ENCODE results near the gene ATP10A. TPM values are rescaled to one million over a fixed set of nuclear protein-coding genes. Genes with fewer than 3 reads are reported as not detected.

Gene ATP10A
- total RNA-seq, 1 donor = 1.3 TPM

DNA sequence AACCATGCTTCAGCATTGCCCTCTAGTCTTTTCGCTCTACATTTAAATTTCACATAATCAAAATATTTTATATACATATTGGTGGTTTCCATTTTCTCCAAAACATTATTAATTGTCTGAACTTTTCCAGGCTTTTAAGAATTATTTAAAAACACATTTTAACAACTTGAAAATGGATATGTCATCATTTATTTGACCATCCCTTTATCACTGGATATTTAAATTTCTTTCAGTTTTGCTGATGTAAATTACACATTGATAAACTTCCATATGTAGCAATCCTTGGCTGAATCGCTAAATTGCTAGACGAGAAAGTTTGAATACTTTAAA lies 146.0 kb downstream of the ATP10A start:
- DNase-seq (ENCODE audit: low read depth) = no peak
- no peak overlapping the region for H3K4me3 ChIP-seq (ENCODE audit: low read depth, low read length)
- TF ChIP-seq CTCF (IDR thresholded peaks at IDR 0.05; ENCODE audit: insufficient read depth, low read depth, low read length) = no peak

- no peak for DNase-seq (ENCODE audit: low read depth)
- no peak for TF ChIP-seq CTCF (IDR thresholded peaks at IDR 0.05; ENCODE audit: insufficient read depth, low read depth, low read length)
- H3K4me3 ChIP-seq (ENCODE audit: low read depth, low read length) = no peak overlapping the region
Measured at GRCh38 chr15:25716414-25717126, 146.6 kb downstream of the ATP10A start.

GRCh38 chr15:25715536-25716413 lies 147.4 kb downstream of the ATP10A start:
- DNase-seq (ENCODE audit: low read depth) = no peak
- no peak overlapping the region for H3K4me3 ChIP-seq (ENCODE audit: low read depth, low read length)
- no peak for TF ChIP-seq CTCF (IDR thresholded peaks at IDR 0.05; ENCODE audit: insufficient read depth, low read depth, low read length)

DNA sequence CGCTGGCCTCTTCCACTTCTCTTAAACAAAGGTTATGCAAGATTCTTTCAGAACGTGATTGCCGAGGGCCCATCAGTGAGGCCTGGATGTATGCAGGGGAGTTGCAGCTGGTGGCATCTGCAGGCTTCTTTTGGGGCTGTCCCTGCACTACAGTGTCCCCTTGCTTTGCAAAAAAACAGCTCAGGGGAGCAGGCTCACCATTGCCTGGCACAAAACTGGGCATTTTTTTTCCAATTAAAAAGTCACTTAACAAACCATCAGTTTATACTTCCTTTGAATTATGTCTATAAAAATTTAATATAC lies 148.6 kb downstream of the ATP10A start:
- no peak for DNase-seq (ENCODE audit: low read depth)
- TF ChIP-seq CTCF (IDR thresholded peaks at IDR 0.05; ENCODE audit: insufficient read depth, low read depth, low read length) = no peak
- no peak overlapping the region for H3K4me3 ChIP-seq (ENCODE audit: low read depth, low read length)

DNA sequence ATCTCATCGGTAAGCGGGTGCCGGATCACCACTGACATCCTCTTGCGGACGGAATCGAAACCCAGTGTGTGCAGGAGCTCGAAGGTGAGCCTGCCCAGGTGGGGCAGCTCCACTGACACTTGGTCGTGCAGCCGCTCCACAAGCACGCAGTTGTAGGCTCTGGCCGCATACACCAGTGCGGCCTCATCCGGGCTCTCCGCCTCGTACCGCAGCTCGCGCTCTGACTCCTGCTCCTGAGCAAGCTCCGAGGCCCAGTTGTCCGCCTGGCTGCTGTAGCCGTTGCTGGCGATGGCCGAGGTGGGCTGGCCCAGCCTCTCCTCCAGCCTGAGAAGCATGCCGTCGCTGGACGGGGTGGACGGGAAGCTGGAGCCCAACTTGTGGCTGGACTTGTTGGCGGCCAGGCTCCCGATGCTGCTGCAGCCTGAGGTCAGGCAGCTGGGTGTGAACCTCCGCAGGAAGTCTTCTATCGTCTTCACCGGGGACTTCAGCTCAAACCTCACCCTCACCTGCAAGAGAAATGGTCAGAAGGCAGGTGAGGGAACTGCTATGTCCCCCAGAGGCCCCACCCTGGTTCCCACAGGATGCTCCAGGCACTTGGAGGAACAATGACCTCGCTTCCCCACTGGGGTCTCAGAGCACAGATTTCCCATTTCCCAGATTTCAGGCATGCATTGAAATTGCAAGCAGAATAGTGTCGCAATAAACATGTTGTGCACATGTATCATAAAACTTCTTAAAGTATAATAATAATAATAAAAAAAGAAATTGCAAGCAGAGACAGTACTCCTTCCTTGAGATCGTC lies 149.2 kb downstream of the ATP10A start:
- no peak for DNase-seq (ENCODE audit: low read depth)
- H3K4me3 ChIP-seq (ENCODE audit: low read depth, low read length) = no peak overlapping the region

GRCh38 chr15:25712961-25713355 lies 150.2 kb downstream of the ATP10A start:
- TF ChIP-seq CTCF (IDR thresholded peaks at IDR 0.05; ENCODE audit: insufficient read depth, low read depth, low read length) = no peak
- H3K4me3 ChIP-seq (ENCODE audit: low read depth, low read length) = no peak overlapping the region
- DNase-seq (ENCODE audit: low read depth) = no peak

More for the DNA sequence above, 149.2 kb downstream of the ATP10A start:
- no peak for TF ChIP-seq CTCF (IDR thresholded peaks at IDR 0.05; ENCODE audit: insufficient read depth, low read depth, low read length)

Measured in fibroblast of villous mesenchyme (primary cell).